HepG2 (cell line): ENCODE measurements around the gene GNB3.

Source experiments
- CBX5 ChIP-seq: sonication (generic); formaldehyde crosslinking; IDR thresholded peaks from 2 replicates; pipeline ENCODE4 v1.4.0; 2020; ENCODE audit warnings: missing genetic modification reagents, borderline replicate concordance
- CEBPB ChIP-seq: IDR thresholded peaks from 2 replicates; pipeline ENCODE4 v1.6.1; 2011; ENCODE audit warnings: low read depth, low read length, improper control_type of control experiment, borderline replicate concordance
- FOSL2 ChIP-seq: sonication (generic); formaldehyde crosslinking; IDR thresholded peaks from 2 replicates; pipeline ENCODE4 v1.4.0; 2020; ENCODE audit warnings: missing genetic modification reagents
- MXD4 ChIP-seq: IDR thresholded peaks from 2 replicates; pipeline ENCODE4 v1.6.1; 2016; ENCODE audit warnings: mild to moderate bottlenecking, missing biosample characterization, missing genetic modification reagents
- TAF1 ChIP-seq: sonication (generic); formaldehyde crosslinking; IDR thresholded peaks from 2 replicates; pipeline ENCODE4 v1.4.0; 2020; ENCODE audit warnings: missing genetic modification reagents
- TEAD2 ChIP-seq: sonication (generic); formaldehyde crosslinking; IDR thresholded peaks from 2 replicates; pipeline ENCODE4 v1.9.0; 2021; ENCODE audit warnings: missing genetic modification reagents
- ZFYVE20 ChIP-seq: sonication (generic); formaldehyde crosslinking; IDR thresholded peaks from 2 replicates; pipeline ENCODE4 v1.8.0; 2023; ENCODE audit warnings: low read depth, mild to moderate bottlenecking, moderate library complexity, missing genetic modification reagents, borderline replicate concordance
- TF ChIP-seq, protein P1 (sequence below): sonication (generic); formaldehyde crosslinking; IDR thresholded peaks from 2 replicates; pipeline ENCODE4 v1.5.0; 2020; ENCODE audit warnings: mild to moderate bottlenecking, missing genetic modification reagents, moderate library complexity
- TF ChIP-seq, protein P2 (sequence below), 2 experiments: sonication (generic) in 1 of 2; formaldehyde crosslinking in 1 of 2; IDR thresholded peaks; 2 replicates each; pipeline versions ENCODE4 v1.5.1 to v1.6.1; 2011 to 2020; ENCODE audit warnings: borderline replicate concordance in 1 of 2, low read depth in 1 of 2, low read length in 1 of 2, mild to moderate bottlenecking in 1 of 2, missing genetic modification reagents in 1 of 2, moderate library complexity in 1 of 2
- TF ChIP-seq, protein P3 (sequence below): sonication (generic); formaldehyde crosslinking; IDR thresholded peaks from 2 replicates; pipeline ENCODE4 v1.8.1; 2023; ENCODE audit warnings: missing genetic modification reagents, mild to moderate bottlenecking, borderline replicate concordance
- TF ChIP-seq, protein P4 (sequence below): IDR thresholded peaks from 2 replicates; pipeline ENCODE4 v1.6.1; 2016; ENCODE audit warnings: missing biosample characterization, missing genetic modification reagents, low read depth
- TF ChIP-seq, protein P5 (sequence below): fragments of 450-650 bp; IDR thresholded peaks from 2 replicates; pipeline ENCODE4 v1.6.1; 2016

DNA sequence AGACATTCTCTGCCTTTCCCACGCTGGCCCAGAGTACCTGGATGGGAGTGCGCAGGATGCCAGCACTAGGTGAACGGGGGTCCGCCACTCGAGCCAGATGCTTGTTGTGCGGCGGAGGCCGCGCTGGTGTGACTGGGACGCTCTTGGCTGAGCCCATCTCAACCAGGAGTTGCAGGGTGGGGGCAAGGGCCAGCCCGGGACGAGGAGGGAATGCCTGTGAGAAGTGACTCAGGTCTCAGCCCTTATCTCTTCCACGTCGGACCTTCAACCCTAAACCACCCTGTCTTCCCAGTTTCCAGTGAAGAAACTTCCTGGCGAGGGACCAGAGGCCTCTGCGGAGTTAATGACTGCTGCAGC lies 10.0 kb downstream of the GNB3 start:
- TF ChIP-seq ZFYVE20 (CRISPR knock-in tag) (no peak), FOSL2 (CRISPR knock-in tag) (no peak), TAF1 (no peak), TEAD2 (no peak), CEBPB (no peak), CBX5 (CRISPR knock-in tag) (no peak), MXD4 (CRISPR knock-in tag) (no peak)
- TF ChIP-seq, protein P1, sequence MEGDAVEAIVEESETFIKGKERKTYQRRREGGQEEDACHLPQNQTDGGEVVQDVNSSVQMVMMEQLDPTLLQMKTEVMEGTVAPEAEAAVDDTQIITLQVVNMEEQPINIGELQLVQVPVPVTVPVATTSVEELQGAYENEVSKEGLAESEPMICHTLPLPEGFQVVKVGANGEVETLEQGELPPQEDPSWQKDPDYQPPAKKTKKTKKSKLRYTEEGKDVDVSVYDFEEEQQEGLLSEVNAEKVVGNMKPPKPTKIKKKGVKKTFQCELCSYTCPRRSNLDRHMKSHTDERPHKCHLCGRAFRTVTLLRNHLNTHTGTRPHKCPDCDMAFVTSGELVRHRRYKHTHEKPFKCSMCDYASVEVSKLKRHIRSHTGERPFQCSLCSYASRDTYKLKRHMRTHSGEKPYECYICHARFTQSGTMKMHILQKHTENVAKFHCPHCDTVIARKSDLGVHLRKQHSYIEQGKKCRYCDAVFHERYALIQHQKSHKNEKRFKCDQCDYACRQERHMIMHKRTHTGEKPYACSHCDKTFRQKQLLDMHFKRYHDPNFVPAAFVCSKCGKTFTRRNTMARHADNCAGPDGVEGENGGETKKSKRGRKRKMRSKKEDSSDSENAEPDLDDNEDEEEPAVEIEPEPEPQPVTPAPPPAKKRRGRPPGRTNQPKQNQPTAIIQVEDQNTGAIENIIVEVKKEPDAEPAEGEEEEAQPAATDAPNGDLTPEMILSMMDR (CRISPR knock-in tag): no peak
- TF ChIP-seq, protein P2, sequence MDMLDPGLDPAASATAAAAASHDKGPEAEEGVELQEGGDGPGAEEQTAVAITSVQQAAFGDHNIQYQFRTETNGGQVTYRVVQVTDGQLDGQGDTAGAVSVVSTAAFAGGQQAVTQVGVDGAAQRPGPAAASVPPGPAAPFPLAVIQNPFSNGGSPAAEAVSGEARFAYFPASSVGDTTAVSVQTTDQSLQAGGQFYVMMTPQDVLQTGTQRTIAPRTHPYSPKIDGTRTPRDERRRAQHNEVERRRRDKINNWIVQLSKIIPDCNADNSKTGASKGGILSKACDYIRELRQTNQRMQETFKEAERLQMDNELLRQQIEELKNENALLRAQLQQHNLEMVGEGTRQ (IDR thresholded peaks at IDR 0.05; ENCODE audit: low read depth, low read length): no peak
- TF ChIP-seq, protein P2 (CRISPR knock-in tag; IDR thresholded peaks at IDR 0.05; ENCODE audit: borderline replicate concordance): no peak
- TF ChIP-seq, protein P3, sequence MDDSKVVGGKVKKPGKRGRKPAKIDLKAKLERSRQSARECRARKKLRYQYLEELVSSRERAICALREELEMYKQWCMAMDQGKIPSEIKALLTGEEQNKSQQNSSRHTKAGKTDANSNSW (CRISPR knock-in tag): 0 out of 2 replicates have a peak, but pooled peaks have one; percentile 55
- TF ChIP-seq, protein P4, sequence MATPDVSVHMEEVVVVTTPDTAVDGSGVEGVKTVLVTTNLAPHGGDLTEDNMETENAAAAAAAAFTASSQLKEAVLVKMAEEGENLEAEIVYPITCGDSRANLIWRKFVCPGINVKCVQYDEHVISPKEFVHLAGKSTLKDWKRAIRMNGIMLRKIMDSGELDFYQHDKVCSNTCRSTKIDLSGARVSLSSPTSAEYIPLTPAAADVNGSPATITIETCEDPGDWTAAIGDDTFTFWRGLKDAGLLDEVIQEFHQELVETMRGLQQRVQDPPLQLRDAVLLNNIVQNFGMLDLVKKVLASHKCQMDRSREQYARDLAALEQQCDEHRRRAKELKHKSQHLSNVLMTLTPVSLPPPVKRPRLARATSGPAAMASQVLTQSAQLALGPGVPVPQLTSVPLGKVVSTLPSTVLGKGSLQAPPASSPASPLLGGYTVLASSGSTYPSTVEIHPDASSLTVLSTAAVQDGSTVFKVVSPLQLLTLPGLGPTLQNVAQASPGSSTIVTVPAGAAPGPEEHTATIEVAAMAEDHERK (CRISPR knock-in tag): no peak
- TF ChIP-seq, protein P5, sequence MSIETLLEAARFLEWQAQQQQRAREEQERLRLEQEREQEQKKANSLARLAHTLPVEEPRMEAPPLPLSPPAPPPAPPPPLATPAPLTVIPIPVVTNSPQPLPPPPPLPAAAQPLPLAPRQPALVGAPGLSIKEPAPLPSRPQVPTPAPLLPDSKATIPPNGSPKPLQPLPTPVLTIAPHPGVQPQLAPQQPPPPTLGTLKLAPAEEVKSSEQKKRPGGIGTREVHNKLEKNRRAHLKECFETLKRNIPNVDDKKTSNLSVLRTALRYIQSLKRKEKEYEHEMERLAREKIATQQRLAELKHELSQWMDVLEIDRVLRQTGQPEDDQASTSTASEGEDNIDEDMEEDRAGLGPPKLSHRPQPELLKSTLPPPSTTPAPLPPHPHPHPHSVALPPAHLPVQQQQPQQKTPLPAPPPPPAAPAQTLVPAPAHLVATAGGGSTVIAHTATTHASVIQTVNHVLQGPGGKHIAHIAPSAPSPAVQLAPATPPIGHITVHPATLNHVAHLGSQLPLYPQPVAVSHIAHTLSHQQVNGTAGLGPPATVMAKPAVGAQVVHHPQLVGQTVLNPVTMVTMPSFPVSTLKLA: no peak
